ENCODE data around the gene ACTA2.

ACTA2 gene

GRCh38 chr10:88952647-88953111 is at the start of gene ACTA2:
Gene ACTA2, minus strand, starts transcription at chr10:88952773. Its CDS starts 3,843 bp downstream, at chr10:88948930.
- DNase-seq (ENCODE audit: low spot score), result no peak

GRCh38 chr10:89001729-89002072 is 49.1 kb upstream of the ACTA2 start:
- DNase-seq (ENCODE audit: low spot score), result no peak

GRCh38 chr10:89001024-89001728 is 48.6 kb upstream of the ACTA2 start:
- no peak for DNase-seq (ENCODE audit: low spot score)

GRCh38 chr10:88999625-89000024 is 47.1 kb upstream of the ACTA2 start:
- no peak for DNase-seq (ENCODE audit: low spot score)

- no peak for DNase-seq (ENCODE audit: low spot score)
Observed at GRCh38 chr10:88996927-88997326, 44.4 kb upstream of the ACTA2 start.

- DNase-seq (ENCODE audit: low spot score), result no peak
Observed at GRCh38 chr10:88995156-88995876, 42.7 kb upstream of the ACTA2 start.

- DNase-seq (ENCODE audit: low spot score), result no peak
Observed at GRCh38 chr10:88994019-88994418, 41.4 kb upstream of the ACTA2 start.

GRCh38 chr10:88992921-88993524 is 40.5 kb upstream of the ACTA2 start:
- DNase-seq (ENCODE audit: low spot score), result no peak

- DNase-seq (ENCODE audit: low spot score), result no peak
Observed at GRCh38 chr10:88991899-88992320, 39.3 kb upstream of the ACTA2 start.

GRCh38 chr10:88991161-88991898 is 38.8 kb upstream of the ACTA2 start:
- DNase-seq (ENCODE audit: low spot score), result peak; percentile 22

- DNase-seq (ENCODE audit: low spot score), result no peak
Observed at GRCh38 chr10:88990384-88991160, 38.0 kb upstream of the ACTA2 start, which contains the start of gene FAS. Gene FAS, plus strand, starts transcription at chr10:88990798. Its CDS starts 79 bp downstream, at chr10:88990877.

GRCh38 chr10:88989824-88990383 is 37.3 kb upstream of the ACTA2 start:
- DNase-seq (ENCODE audit: low spot score), result no peak

- no peak for DNase-seq (ENCODE audit: low spot score)
Observed at GRCh38 chr10:88989423-88989822, 36.9 kb upstream of the ACTA2 start.

GRCh38 chr10:88987840-88988239 is 35.3 kb upstream of the ACTA2 start:
- DNase-seq (ENCODE audit: low spot score), result no peak

- no peak for DNase-seq (ENCODE audit: low spot score)
Observed at GRCh38 chr10:88987243-88987725, 34.7 kb upstream of the ACTA2 start.

- DNase-seq (ENCODE audit: low spot score), result no peak
Observed at GRCh38 chr10:88986549-88987242, 34.1 kb upstream of the ACTA2 start.

- no peak for DNase-seq (ENCODE audit: low spot score)
Observed at GRCh38 chr10:88984525-88984924, 32.0 kb upstream of the ACTA2 start.

GRCh38 chr10:88983939-88984338 is 31.4 kb upstream of the ACTA2 start:
- no peak for DNase-seq (ENCODE audit: low spot score)

GRCh38 chr10:88983206-88983605 is 30.6 kb upstream of the ACTA2 start:
- DNase-seq (ENCODE audit: low spot score), result no peak

- DNase-seq (ENCODE audit: low spot score), result no peak
Observed at GRCh38 chr10:88982366-88982765, 29.8 kb upstream of the ACTA2 start.

Data from putamen (tissue), 1 donor.